Skeletal muscle cell (primary cell): Measurements from ENCODE around the gene ATP6V0E1.

Source experiments
- DNase-seq: peaks from one replicate; pipeline ENCODE4 v3.0.0-alpha.2; 2010; ENCODE audit warnings: low read depth
- H3K4me3 ChIP-seq: 2 replicates; pipeline ENCODE4 v1.5.1; 2011; ENCODE audit warnings: low read depth, mild to moderate bottlenecking, control low read depth, low read length, moderate library complexity

Gene ATP6V0E1

GRCh38 chr5:172983542-172984243, at the start of gene ATP6V0E1:
ATP6V0E1 (plus strand) TSS chr5:172983771; CDS start chr5:172983861, 90 bp downstream.
- DNase-seq = peak; percentile 66
- H3K4me3 ChIP-seq = peak within 1 kb of the TSS; percentile 96

- no peak for DNase-seq
- H3K4me3 ChIP-seq = no peak overlapping the region
Measured at GRCh38 chr5:172935096-172935495, 48.5 kb upstream of the ATP6V0E1 start.

- no peak for DNase-seq
- no peak overlapping the region for H3K4me3 ChIP-seq
Measured at GRCh38 chr5:172936401-172936800, 47.2 kb upstream of the ATP6V0E1 start.

- no peak for DNase-seq
- no peak overlapping the region for H3K4me3 ChIP-seq
Measured at GRCh38 chr5:172939071-172939470, 44.5 kb upstream of the ATP6V0E1 start.

- H3K4me3 ChIP-seq = no peak overlapping the region
Measured at GRCh38 chr5:172939611-172940267, 43.8 kb upstream of the ATP6V0E1 start.

GRCh38 chr5:172940268-172941066, 43.1 kb upstream of the ATP6V0E1 start:
- no peak for DNase-seq
- H3K4me3 ChIP-seq = no peak overlapping the region

More at GRCh38 chr5:172939611-172940267, 43.8 kb upstream of the ATP6V0E1 start:
- DNase-seq = no peak

GRCh38 chr5:172941067-172941516, 42.5 kb upstream of the ATP6V0E1 start:
- no peak for DNase-seq
- no peak overlapping the region for H3K4me3 ChIP-seq

- no peak overlapping the region for H3K4me3 ChIP-seq
Measured at GRCh38 chr5:172942556-172942955, 41.0 kb upstream of the ATP6V0E1 start.

GRCh38 chr5:172943283-172943841, 40.2 kb upstream of the ATP6V0E1 start:
- DNase-seq = peak; percentile 62
- H3K4me3 ChIP-seq = no peak overlapping the region

More at GRCh38 chr5:172942556-172942955, 41.0 kb upstream of the ATP6V0E1 start:
- DNase-seq = no peak

- DNase-seq = no peak
- no peak overlapping the region for H3K4me3 ChIP-seq
Measured at GRCh38 chr5:172943906-172944305, 39.7 kb upstream of the ATP6V0E1 start.

- no peak overlapping the region for H3K4me3 ChIP-seq
- DNase-seq = no peak
Measured at GRCh38 chr5:172944741-172945140, 38.8 kb upstream of the ATP6V0E1 start.

GRCh38 chr5:172945151-172945550, 38.4 kb upstream of the ATP6V0E1 start:
- no peak overlapping the region for H3K4me3 ChIP-seq
- no peak for DNase-seq

GRCh38 chr5:172946146-172946545, 37.4 kb upstream of the ATP6V0E1 start:
- H3K4me3 ChIP-seq = no peak overlapping the region
- no peak for DNase-seq

- no peak overlapping the region for H3K4me3 ChIP-seq
- no peak for DNase-seq
Measured at GRCh38 chr5:172949426-172949825, 34.1 kb upstream of the ATP6V0E1 start.

- H3K4me3 ChIP-seq = no peak overlapping the region
- no peak for DNase-seq
Measured at GRCh38 chr5:172950176-172950965, 33.2 kb upstream of the ATP6V0E1 start.

GRCh38 chr5:172951371-172952033, 32.1 kb upstream of the ATP6V0E1 start:
- DNase-seq = no peak

GRCh38 chr5:172952034-172952511, 31.5 kb upstream of the ATP6V0E1 start:
- H3K4me3 ChIP-seq = no peak overlapping the region
- no peak for DNase-seq

More at GRCh38 chr5:172951371-172952033, 32.1 kb upstream of the ATP6V0E1 start:
- H3K4me3 ChIP-seq = no peak overlapping the region
